ENCODE data around the gene ECI2.

GRCh38 chr6:4101298-4101697, 34.1 kb downstream of the ECI2 start:
- TF ChIP-seq CTCF (IDR thresholded peaks at IDR 0.05) (no peak), POLR2AphosphoS5 (IDR thresholded peaks at IDR 0.05) (no peak)
